ENCODE results near the gene HOXC10.

The HOXC10 gene

DNA sequence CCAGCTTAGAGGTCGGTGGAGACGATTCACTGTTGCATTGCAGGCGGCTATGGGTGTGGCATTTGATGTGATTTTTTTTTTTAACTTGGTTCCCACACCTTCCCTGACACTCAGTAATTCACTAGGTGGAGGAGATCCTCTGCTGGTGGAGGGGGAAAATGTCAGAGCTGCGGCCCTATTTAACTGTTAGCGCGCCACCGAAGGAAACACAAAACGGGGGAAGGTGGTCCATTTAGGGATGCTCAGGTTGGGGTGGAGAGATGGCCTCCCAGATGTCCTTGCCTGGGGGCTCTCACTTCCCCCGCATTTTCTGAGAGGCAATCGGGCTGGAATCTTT, 34.5 kb upstream of the HOXC10 start:
- Histone ChIP-seq H3K27ac (ENCODE audit: low read depth, low read length) (no peak overlapping the region), H3F3A (ENCODE audit: control insufficient read depth, insufficient read depth) (no peaks in the 10 kb centered on the region), H3K79me2 (ENCODE audit: control insufficient read depth, low read length) (no peaks in the 10 kb centered on the region), H4K20me1 (ENCODE audit: control insufficient read depth, insufficient read depth, low read depth, low read length) (no peaks in the 10 kb centered on the region), H3K4me1 (ENCODE audit: control insufficient read depth, low read length) (no peaks in the 10 kb centered on the region), H3K9me3 (ENCODE audit: control insufficient read depth, insufficient read depth, low read length) (no peaks in the 10 kb centered on the region), H3K27me3 (ENCODE audit: control insufficient read depth, low read length) (peaks cover 88% of the 10 kb centered on the region), H3K4me3 (ENCODE audit: low read length) (no peak overlapping the region), H3K4me2 (ENCODE audit: low read length) (no peak overlapping the region), H3K9me2 (replicated peaks; ENCODE audit: control insufficient read depth, low read length) (no peaks in the 10 kb centered on the region), H3K36me3 (ENCODE audit: control insufficient read depth, low read length) (no peaks in the 10 kb centered on the region)
- no peak for TF ChIP-seq EZH2phosphoT487 (IDR thresholded peaks at IDR 0.05; ENCODE audit: borderline replicate concordance, low read length)

- peaks cover 87% of the 10 kb centered on the region for H3K27me3 ChIP-seq (ENCODE audit: control insufficient read depth, low read length)
- no peaks in the 10 kb centered on the region for H3K79me2 ChIP-seq (ENCODE audit: control insufficient read depth, low read length)
- H3K27ac ChIP-seq (ENCODE audit: low read depth, low read length): no peak overlapping the region
- no peaks in the 10 kb centered on the region for H3K9me2 ChIP-seq (replicated peaks; ENCODE audit: control insufficient read depth, low read length)
- TF ChIP-seq, protein P1, sequence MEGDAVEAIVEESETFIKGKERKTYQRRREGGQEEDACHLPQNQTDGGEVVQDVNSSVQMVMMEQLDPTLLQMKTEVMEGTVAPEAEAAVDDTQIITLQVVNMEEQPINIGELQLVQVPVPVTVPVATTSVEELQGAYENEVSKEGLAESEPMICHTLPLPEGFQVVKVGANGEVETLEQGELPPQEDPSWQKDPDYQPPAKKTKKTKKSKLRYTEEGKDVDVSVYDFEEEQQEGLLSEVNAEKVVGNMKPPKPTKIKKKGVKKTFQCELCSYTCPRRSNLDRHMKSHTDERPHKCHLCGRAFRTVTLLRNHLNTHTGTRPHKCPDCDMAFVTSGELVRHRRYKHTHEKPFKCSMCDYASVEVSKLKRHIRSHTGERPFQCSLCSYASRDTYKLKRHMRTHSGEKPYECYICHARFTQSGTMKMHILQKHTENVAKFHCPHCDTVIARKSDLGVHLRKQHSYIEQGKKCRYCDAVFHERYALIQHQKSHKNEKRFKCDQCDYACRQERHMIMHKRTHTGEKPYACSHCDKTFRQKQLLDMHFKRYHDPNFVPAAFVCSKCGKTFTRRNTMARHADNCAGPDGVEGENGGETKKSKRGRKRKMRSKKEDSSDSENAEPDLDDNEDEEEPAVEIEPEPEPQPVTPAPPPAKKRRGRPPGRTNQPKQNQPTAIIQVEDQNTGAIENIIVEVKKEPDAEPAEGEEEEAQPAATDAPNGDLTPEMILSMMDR (IDR thresholded peaks at IDR 0.05; ENCODE audit: low read depth, low read length, poor library complexity, severe bottlenecking): no peak
- TF ChIP-seq EZH2phosphoT487 (IDR thresholded peaks at IDR 0.05; ENCODE audit: borderline replicate concordance, low read length): no peak
- no peaks in the 10 kb centered on the region for H3K9me3 ChIP-seq (ENCODE audit: control insufficient read depth, insufficient read depth, low read length)
- no peaks in the 10 kb centered on the region for H4K20me1 ChIP-seq (ENCODE audit: control insufficient read depth, insufficient read depth, low read depth, low read length)
- no peaks in the 10 kb centered on the region for H3K36me3 ChIP-seq (ENCODE audit: control insufficient read depth, low read length)
- H3K4me2 ChIP-seq (ENCODE audit: low read length): no peak overlapping the region
- no peak overlapping the region for H3K4me3 ChIP-seq (ENCODE audit: low read length)
- no peaks in the 10 kb centered on the region for H3K4me1 ChIP-seq (ENCODE audit: control insufficient read depth, low read length)
- no peaks in the 10 kb centered on the region for H3F3A ChIP-seq (ENCODE audit: control insufficient read depth, insufficient read depth)
These were observed 34.0 kb upstream of the HOXC10 start for GRCh38 chr12:53950789-53951576.

DNA sequence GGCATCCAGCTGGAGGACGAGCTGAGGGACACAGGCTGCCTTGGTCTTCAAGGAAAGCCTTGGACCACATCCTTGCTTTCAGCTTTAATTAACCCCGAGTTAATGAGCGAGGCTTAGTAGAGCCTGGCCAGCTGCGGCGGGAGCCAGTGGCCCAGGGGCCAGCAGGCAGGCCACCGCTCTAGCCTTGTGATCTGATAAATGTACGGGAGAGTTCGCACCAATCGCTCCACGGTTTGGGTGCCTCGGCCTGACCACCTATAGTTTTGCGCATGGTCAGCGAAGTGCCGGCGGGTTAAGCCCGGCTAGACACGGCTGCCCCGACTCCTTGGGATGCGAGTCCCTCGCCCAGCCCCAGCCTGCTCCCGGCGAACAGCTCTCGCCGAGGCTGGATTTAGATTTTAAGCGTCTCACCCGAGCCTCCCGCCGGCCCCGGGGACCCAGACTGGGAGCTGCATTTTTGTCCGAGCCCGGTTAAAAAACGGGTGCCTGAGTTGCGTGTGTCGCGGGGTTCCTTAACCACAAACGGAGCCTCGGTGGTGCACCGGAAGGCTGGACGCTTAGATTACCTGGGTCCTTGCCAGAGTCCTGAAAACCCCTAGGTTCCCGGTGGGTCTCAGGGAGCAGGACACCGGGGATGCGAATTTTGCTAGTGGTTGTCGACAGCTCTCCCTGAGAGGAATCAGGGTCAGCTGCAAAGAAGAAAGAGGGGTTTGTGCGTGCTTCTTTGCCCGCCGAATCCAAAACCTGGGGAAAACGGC, 33.2 kb upstream of the HOXC10 start:
- H3K27me3 ChIP-seq (ENCODE audit: control insufficient read depth, low read length): peaks cover 87% of the 10 kb centered on the region
- no peaks in the 10 kb centered on the region for H3K9me2 ChIP-seq (replicated peaks; ENCODE audit: control insufficient read depth, low read length)
- TF ChIP-seq, protein P1 (IDR thresholded peaks at IDR 0.05; ENCODE audit: low read depth, low read length, poor library complexity, severe bottlenecking): no peak
- H3K27ac ChIP-seq (ENCODE audit: low read depth, low read length): no peak overlapping the region
- H3F3A ChIP-seq (ENCODE audit: control insufficient read depth, insufficient read depth): no peaks in the 10 kb centered on the region
- no peaks in the 10 kb centered on the region for H3K36me3 ChIP-seq (ENCODE audit: control insufficient read depth, low read length)
- no peaks in the 10 kb centered on the region for H3K4me1 ChIP-seq (ENCODE audit: control insufficient read depth, low read length)
- no peaks in the 10 kb centered on the region for H4K20me1 ChIP-seq (ENCODE audit: control insufficient read depth, insufficient read depth, low read depth, low read length)
- H3K79me2 ChIP-seq (ENCODE audit: control insufficient read depth, low read length): no peaks in the 10 kb centered on the region
- no peak overlapping the region for H3K4me3 ChIP-seq (ENCODE audit: low read length)
- H3K4me2 ChIP-seq (ENCODE audit: low read length): no peak overlapping the region
- H3K9me3 ChIP-seq (ENCODE audit: control insufficient read depth, insufficient read depth, low read length): no peaks in the 10 kb centered on the region

GRCh38 chr12:53952335-53952694, 32.6 kb upstream of the HOXC10 start:
- H3K27ac ChIP-seq (ENCODE audit: low read depth, low read length): no peak overlapping the region
- H3K9me3 ChIP-seq (ENCODE audit: control insufficient read depth, insufficient read depth, low read length): no peaks in the 10 kb centered on the region
- peaks cover 89% of the 10 kb centered on the region for H3K27me3 ChIP-seq (ENCODE audit: control insufficient read depth, low read length)
- H3K4me2 ChIP-seq (ENCODE audit: low read length): no peak overlapping the region
- TF ChIP-seq EZH2phosphoT487 (IDR thresholded peaks at IDR 0.05; ENCODE audit: borderline replicate concordance, low read length): no peak; the same call in 1 of the 2 replicates
- TF ChIP-seq, protein P1 (IDR thresholded peaks at IDR 0.05; ENCODE audit: low read depth, low read length, poor library complexity, severe bottlenecking): no peak
- no peaks in the 10 kb centered on the region for H3K4me1 ChIP-seq (ENCODE audit: control insufficient read depth, low read length)
- no peaks in the 10 kb centered on the region for H3K9me2 ChIP-seq (replicated peaks; ENCODE audit: control insufficient read depth, low read length)
- H3K79me2 ChIP-seq (ENCODE audit: control insufficient read depth, low read length): no peaks in the 10 kb centered on the region
- no peaks in the 10 kb centered on the region for H4K20me1 ChIP-seq (ENCODE audit: control insufficient read depth, insufficient read depth, low read depth, low read length)
- no peaks in the 10 kb centered on the region for H3F3A ChIP-seq (ENCODE audit: control insufficient read depth, insufficient read depth)
- no peak overlapping the region for H3K4me3 ChIP-seq (ENCODE audit: low read length)
- no peaks in the 10 kb centered on the region for H3K36me3 ChIP-seq (ENCODE audit: control insufficient read depth, low read length)

Data from DOHH2 (cell line).